Nephron progenitor cell (in vitro differentiated cells): ENCODE data around the gene FYB2.
A peak's percentile ranks its signal among the peaks of the same experiment; 100 is the strongest.

ENCODE experiments used
- DNase-seq: peaks from one replicate; pipeline ENCODE4 v3.0.0; 2021
- H3K27ac Mint-ChIP-seq: 2 replicates; pipeline ENCODE4 v1.8.0; 2021; ENCODE audit warnings: mild to moderate bottlenecking, moderate library complexity, mixed read lengths
- H3K27me3 Mint-ChIP-seq: 2 replicates; pipeline ENCODE4 v1.8.0; 2021; ENCODE audit warnings: mild to moderate bottlenecking, low read depth, mixed read lengths; ENCODE audit not compliant: poor library complexity
- H3K36me3 Mint-ChIP-seq: 2 replicates; pipeline ENCODE4 v1.8.0; 2021; ENCODE audit warnings: low read depth, mixed read lengths
- H3K4me1 Mint-ChIP-seq: 2 replicates; pipeline ENCODE4 v1.8.0; 2021; ENCODE audit warnings: mixed read lengths
- H3K4me3 Mint-ChIP-seq: 2 replicates; pipeline ENCODE4 v1.8.0; 2021; ENCODE audit warnings: mild to moderate bottlenecking, moderate library complexity, mixed read lengths
- H3K9me3 Mint-ChIP-seq: 2 replicates; pipeline ENCODE4 v1.8.0; 2021; ENCODE audit warnings: mild to moderate bottlenecking, moderate library complexity, mixed read lengths
- TF ChIP-seq, protein P1 (sequence below): fragments of 200-600 bp; sonication (generic); IDR thresholded peaks from 2 replicates; pipeline ENCODE4 v1.5.0; 2021; ENCODE audit warnings: antibody characterized with exemption

FYB2 gene

DNA sequence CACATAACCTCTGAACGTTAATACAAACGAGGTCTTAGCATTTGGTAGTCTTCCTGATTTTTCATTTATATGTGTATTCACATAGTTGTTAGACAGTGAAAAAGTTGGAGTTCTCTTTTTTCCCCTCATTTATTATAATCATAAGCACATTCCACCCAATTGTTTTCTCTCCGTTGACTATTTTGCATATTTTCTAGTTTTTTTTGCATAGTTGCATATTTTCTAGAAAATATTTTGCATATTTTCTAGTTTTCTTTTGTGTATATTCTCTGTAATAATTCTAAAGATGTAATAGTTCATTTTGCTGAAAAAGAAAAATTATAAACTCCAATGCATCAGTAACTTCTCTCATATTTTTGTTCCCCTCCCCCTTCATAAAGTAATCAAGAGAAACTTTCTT lies 47.5 kb downstream of the FYB2 start:
- H3K9me3 Mint-ChIP-seq, result no peaks in the 10 kb centered on the region
- DNase-seq, result no peak
- no peaks in the 10 kb centered on the region for H3K27me3 Mint-ChIP-seq
- no peak overlapping the region for H3K27ac Mint-ChIP-seq
- H3K4me1 Mint-ChIP-seq, result no peaks in the 10 kb centered on the region
- no peak overlapping the region for H3K4me3 Mint-ChIP-seq
- H3K36me3 Mint-ChIP-seq, result no peaks in the 10 kb centered on the region
- TF ChIP-seq, protein P1, sequence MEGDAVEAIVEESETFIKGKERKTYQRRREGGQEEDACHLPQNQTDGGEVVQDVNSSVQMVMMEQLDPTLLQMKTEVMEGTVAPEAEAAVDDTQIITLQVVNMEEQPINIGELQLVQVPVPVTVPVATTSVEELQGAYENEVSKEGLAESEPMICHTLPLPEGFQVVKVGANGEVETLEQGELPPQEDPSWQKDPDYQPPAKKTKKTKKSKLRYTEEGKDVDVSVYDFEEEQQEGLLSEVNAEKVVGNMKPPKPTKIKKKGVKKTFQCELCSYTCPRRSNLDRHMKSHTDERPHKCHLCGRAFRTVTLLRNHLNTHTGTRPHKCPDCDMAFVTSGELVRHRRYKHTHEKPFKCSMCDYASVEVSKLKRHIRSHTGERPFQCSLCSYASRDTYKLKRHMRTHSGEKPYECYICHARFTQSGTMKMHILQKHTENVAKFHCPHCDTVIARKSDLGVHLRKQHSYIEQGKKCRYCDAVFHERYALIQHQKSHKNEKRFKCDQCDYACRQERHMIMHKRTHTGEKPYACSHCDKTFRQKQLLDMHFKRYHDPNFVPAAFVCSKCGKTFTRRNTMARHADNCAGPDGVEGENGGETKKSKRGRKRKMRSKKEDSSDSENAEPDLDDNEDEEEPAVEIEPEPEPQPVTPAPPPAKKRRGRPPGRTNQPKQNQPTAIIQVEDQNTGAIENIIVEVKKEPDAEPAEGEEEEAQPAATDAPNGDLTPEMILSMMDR, result no peak

DNA sequence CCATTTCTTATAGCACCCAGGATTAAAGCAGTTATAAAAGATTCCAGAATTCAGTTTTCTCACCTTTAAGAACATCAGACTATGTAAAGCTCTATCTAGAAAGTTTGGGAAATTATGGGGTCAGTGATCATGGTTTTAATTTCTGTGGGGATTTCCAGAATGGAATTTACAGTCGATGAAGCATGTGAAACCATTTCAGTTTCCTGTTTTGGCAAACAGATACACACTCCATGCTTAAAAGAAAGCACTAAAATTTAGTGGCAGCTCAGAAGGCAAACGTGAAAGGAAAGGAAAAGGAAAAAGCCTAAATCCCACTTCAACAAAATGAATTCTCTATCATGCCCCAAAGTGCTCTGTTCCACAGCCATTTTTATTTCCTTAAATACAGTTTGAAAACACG lies 60.4 kb downstream of the FYB2 start:
- Mint-ChIP-seq H3K36me3 (no peaks in the 10 kb centered on the region), H3K4me1 (no peaks in the 10 kb centered on the region), H3K27me3 (peaks cover 14% of the 10 kb centered on the region), H3K27ac (no peak overlapping the region), H3K9me3 (no peaks in the 10 kb centered on the region), H3K4me3 (no peak overlapping the region)
- DNase-seq, result no peak
- TF ChIP-seq, protein P1, result no peak

DNA sequence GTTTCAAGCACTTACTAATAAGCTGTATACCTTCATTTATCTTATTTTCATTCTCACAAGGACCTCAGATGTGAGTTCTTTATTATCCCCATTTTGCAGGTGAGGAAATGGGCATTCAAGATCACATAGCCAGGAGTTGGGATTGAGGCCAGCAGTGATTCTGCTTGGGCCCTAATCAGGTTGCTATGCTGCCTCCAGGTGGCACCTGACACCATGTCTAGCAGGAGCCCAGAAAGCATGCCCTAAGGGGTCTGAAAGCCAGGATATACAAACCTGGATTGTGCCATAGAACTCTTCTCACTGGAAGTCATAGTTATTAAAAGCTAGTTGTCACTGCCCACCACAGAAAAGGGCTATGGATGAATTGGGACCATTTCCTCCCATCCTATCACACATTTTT lies 61.1 kb downstream of the FYB2 start:
- Mint-ChIP-seq H3K27ac (no peak overlapping the region), H3K4me1 (no peaks in the 10 kb centered on the region), H3K36me3 (no peaks in the 10 kb centered on the region), H3K9me3 (no peaks in the 10 kb centered on the region), H3K4me3 (no peak overlapping the region), H3K27me3 (peaks cover 14% of the 10 kb centered on the region)
- TF ChIP-seq, protein P1, result no peak
- peak; percentile 4 for DNase-seq

DNA sequence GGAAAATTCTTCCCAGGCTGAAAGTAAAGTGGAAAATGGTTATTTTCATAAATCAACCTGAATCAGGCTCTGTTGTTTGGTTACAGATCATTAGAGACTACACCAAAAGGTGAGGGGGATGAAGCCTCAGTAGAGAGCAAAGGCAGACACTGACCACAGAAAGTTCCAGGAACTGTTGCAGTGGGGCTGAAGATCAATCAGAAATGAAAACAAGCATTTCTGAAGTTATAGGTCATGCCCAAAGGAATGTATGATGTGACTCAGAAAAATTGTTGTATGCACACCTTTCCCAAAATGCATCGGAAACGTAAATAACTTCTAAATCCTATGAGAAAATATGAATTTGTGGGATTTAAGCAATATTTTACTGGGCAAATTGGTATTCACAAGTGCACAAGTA lies 63.3 kb downstream of the FYB2 start:
- H3K4me1 Mint-ChIP-seq, result no peaks in the 10 kb centered on the region

DNA sequence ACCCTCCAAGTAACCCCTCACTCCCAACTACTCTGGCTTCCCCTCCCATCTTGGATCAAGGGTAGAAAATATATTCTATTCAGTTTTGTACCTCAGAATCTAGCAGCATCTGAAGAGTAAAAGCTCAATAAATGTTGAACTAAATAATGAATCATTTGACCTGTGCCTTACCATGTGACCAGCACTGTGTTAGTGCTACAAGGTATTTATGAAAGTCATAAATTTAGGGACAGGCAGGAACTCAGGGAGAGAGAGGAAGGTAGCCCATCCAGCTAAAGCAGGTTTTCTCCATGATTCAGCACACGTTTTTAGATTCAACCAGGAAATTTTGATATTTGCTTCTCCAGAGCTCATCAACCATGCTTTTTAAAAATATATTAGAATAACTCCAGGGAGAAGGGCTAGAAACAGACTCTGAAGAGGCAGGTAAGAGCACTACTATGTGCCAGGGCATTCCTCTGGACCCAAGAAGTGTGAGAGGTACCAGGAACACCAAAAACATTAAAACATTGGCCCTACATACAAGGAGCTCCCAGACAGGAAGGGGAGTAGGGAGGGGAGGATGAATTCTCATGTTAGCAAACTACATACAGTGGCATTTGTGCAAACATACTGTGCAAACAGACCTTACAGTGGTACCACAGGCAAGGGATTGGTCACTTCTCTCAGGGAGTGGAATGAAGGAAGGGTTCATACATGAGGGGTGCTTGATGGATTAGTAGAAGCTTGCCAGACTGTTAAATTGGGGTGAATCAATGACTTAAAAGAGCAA lies 64.3 kb downstream of the FYB2 start:
- H3K4me3 Mint-ChIP-seq, result no peak overlapping the region
- H3K36me3 Mint-ChIP-seq, result no peaks in the 10 kb centered on the region
- DNase-seq, result no peak
- TF ChIP-seq, protein P1, result no peak
- H3K4me1 Mint-ChIP-seq, result no peaks in the 10 kb centered on the region
- peaks cover 14% of the 10 kb centered on the region for H3K27me3 Mint-ChIP-seq
- no peaks in the 10 kb centered on the region for H3K9me3 Mint-ChIP-seq
- no peak overlapping the region for H3K27ac Mint-ChIP-seq

More for the DNA sequence above, 63.3 kb downstream of the FYB2 start:
- H3K27me3 Mint-ChIP-seq, result peaks cover 14% of the 10 kb centered on the region
- H3K4me3 Mint-ChIP-seq, result no peak overlapping the region
- H3K27ac Mint-ChIP-seq, result no peak overlapping the region
- no peak for DNase-seq
- H3K9me3 Mint-ChIP-seq, result no peaks in the 10 kb centered on the region
- H3K36me3 Mint-ChIP-seq, result no peaks in the 10 kb centered on the region
- TF ChIP-seq, protein P1, result no peak

DNA sequence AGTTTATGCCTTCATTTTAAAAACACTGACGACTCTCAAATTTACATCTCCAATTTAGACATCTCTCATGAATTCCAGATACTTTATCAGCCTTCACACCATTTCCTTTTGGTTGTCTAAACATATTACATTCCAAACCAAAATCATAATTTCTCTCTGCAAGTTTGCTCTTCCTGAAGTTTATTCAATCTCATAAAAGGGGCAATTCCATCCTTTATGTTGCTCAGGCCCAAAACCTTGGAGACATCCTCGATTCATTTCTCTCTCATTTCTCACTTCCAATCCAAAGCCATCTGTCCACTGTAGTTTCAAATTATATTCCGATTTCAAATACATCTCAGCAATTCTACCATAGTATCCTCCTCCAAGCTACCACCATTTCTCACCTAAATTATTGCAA lies 74.0 kb downstream of the FYB2 start:
- Mint-ChIP-seq H3K27ac (no peak overlapping the region), H3K9me3 (peaks cover 10% of the 10 kb centered on the region), H3K4me1 (no peaks in the 10 kb centered on the region), H3K36me3 (peaks cover 3% of the 10 kb centered on the region), H3K27me3 (peaks cover 8% of the 10 kb centered on the region), H3K4me3 (no peak overlapping the region)
- no peak for DNase-seq
- TF ChIP-seq, protein P1, result no peak
